CD4-positive, alpha-beta T cell treated with Interleukin-2 at 100 ng/mL for 4 hours (primary cell): ENCODE results near the gene DBNDD1.
"Not testable (repeated sequence)": the region's sequence is repeated elsewhere in the genome, so short reads cannot be mapped to it uniquely, and the experiment has no call there.

ENCODE experiments used
- DNase-seq: peaks from one replicate; pipeline ENCODE4 v3.0.0-alpha.2; 2020; ENCODE audit warnings: low spot score

Gene DBNDD1

GRCh38 chr16:90011508-90011819, 7.8 kb downstream of the DBNDD1 start:
- DNase-seq: no peak

GRCh38 chr16:90010676-90011507, 8.4 kb downstream of the DBNDD1 start:
- DNase-seq: no peak

GRCh38 chr16:90009172-90009899, 9.9 kb downstream of the DBNDD1 start:
- DNase-seq: no peak

- DNase-seq: peak; percentile 61
These were observed 10.5 kb downstream of the DBNDD1 start for GRCh38 chr16:90008708-90009145.

GRCh38 chr16:90007635-90008234, 11.5 kb downstream of the DBNDD1 start:
- DNase-seq: not testable (repeated sequence)

- no peak for DNase-seq
These were observed 12.2 kb downstream of the DBNDD1 start for GRCh38 chr16:90007015-90007414.

GRCh38 chr16:90005956-90006663, 13.1 kb downstream of the DBNDD1 start:
- no peak for DNase-seq

- no peak for DNase-seq
These were observed 14.7 kb downstream of the DBNDD1 start for GRCh38 chr16:90004577-90004976.

GRCh38 chr16:90002759-90003158, 16.5 kb downstream of the DBNDD1 start:
- no peak for DNase-seq

GRCh38 chr16:90001761-90002503, 17.3 kb downstream of the DBNDD1 start:
- no peak for DNase-seq

- DNase-seq: no peak
These were observed 18.4 kb downstream of the DBNDD1 start for GRCh38 chr16:90000733-90001427.

- DNase-seq: no peak
These were observed 19.3 kb downstream of the DBNDD1 start for GRCh38 chr16:89999831-90000574.

- no peak for DNase-seq
These were observed 23.1 kb downstream of the DBNDD1 start for GRCh38 chr16:89996178-89996489.

GRCh38 chr16:89995475-89996177, 23.6 kb downstream of the DBNDD1 start:
- DNase-seq: peak; percentile 52

- peak; percentile 56 for DNase-seq
These were observed 24.4 kb downstream of the DBNDD1 start for GRCh38 chr16:89994721-89995474.

GRCh38 chr16:89994389-89994720, 24.9 kb downstream of the DBNDD1 start:
- no peak for DNase-seq

- DNase-seq: no peak
These were observed 25.3 kb downstream of the DBNDD1 start for GRCh38 chr16:89993971-89994370.

- no peak for DNase-seq
These were observed 25.9 kb downstream of the DBNDD1 start for GRCh38 chr16:89993377-89993776.

GRCh38 chr16:89990799-89991198, 28.5 kb downstream of the DBNDD1 start:
- DNase-seq: no peak
